Activated T-helper 2 cell treated with anti-CD3 and anti-CD28 coated beads, Interferon-gamma antibody, Interleukin-2, Interleukin-4, amounts not matched to agents 10 μg/mL and 5 μg/mL and 100 μg/mL, durations not matched to agents 14 hours and 24 hours and 36 hours (primary cell): ENCODE results near the gene RAN. TPM values are rescaled to one million over a fixed set of nuclear protein-coding genes. Genes with fewer than 3 reads are reported as not detected.
"Not testable (repeated sequence)": the region's sequence is repeated elsewhere in the genome, so short reads cannot be mapped to it uniquely, and the experiment has no call there.

Experiments used
- DNase-seq: peaks from one replicate; pipeline ENCODE4 v3.0.0; 2021; ENCODE audit warnings: low spot score
- H3K27ac Mint-ChIP-seq: one replicate; pipeline ENCODE4 v1.8.0; 2021; ENCODE audit warnings: mixed read lengths
- H3K27me3 Mint-ChIP-seq: one replicate; pipeline ENCODE4 v1.8.0; 2021; ENCODE audit warnings: low read depth, mixed read lengths
- H3K36me3 Mint-ChIP-seq: one replicate; pipeline ENCODE4 v1.8.0; 2021; ENCODE audit warnings: low read depth, mixed read lengths
- H3K4me1 Mint-ChIP-seq: one replicate; pipeline ENCODE4 v1.8.0; 2021; ENCODE audit warnings: low read depth, mixed read lengths
- H3K4me3 Mint-ChIP-seq: one replicate; pipeline ENCODE4 v1.8.0; 2021; ENCODE audit warnings: low read depth, mild to moderate bottlenecking, moderate library complexity, mixed read lengths
- H3K9me3 Mint-ChIP-seq: one replicate; pipeline ENCODE4 v1.8.0; 2021; ENCODE audit warnings: mixed read lengths
- intact Hi-C: fragments of 100-400 bp; cut with micrococcal nuclease; formaldehyde crosslinking; loops from one replicate; pipeline ENCODE4 v1.15.1; 2023
- total RNA-seq: library from RNA; stranded (reverse); gene quantifications from 2 replicates; pipeline ENCODE4 v1.2.3, GENCODE V29; 2022

The RAN gene
- total RNA-seq, 1 donor from 2014 or later = 1,905 TPM

GRCh38 chr12:130860311-130860710 is 11.6 kb upstream of the RAN start:
- no peak for DNase-seq
- H3K9me3 Mint-ChIP-seq = peaks cover 6% of the 10 kb centered on the region
- intact Hi-C loops = no loop called here
- no peak overlapping the region for H3K4me3 Mint-ChIP-seq
- peaks cover 5% of the 10 kb centered on the region for H3K27me3 Mint-ChIP-seq
- H3K4me1 Mint-ChIP-seq = no peaks in the 10 kb centered on the region
- no peak overlapping the region for H3K27ac Mint-ChIP-seq
- no peaks in the 10 kb centered on the region for H3K36me3 Mint-ChIP-seq

- peaks cover 1% of the 10 kb centered on the region for H3K9me3 Mint-ChIP-seq
- H3K27ac Mint-ChIP-seq = no peak overlapping the region
- H3K27me3 Mint-ChIP-seq = peaks cover under 1% of the 10 kb centered on the region
- H3K4me1 Mint-ChIP-seq = no peaks in the 10 kb centered on the region
- intact Hi-C loops = no loop called here
- H3K36me3 Mint-ChIP-seq = no peaks in the 10 kb centered on the region
- no peak for DNase-seq
- no peak overlapping the region for H3K4me3 Mint-ChIP-seq
Measured at GRCh38 chr12:130862161-130862560, 9.7 kb upstream of the RAN start.

- H3K9me3 Mint-ChIP-seq, DNase-seq, H3K36me3 Mint-ChIP-seq, intact Hi-C loops, H3K4me3 Mint-ChIP-seq, H3K27ac Mint-ChIP-seq, H3K27me3 Mint-ChIP-seq, H3K4me1 Mint-ChIP-seq: not testable (repeated sequence)
Measured at GRCh38 chr12:130862771-130863170, 9.1 kb upstream of the RAN start.

- Mint-ChIP-seq H3K4me1 (peaks cover 1% of the 10 kb centered on the region), H3K9me3 (no peaks in the 10 kb centered on the region), H3K36me3 (no peaks in the 10 kb centered on the region), H3K27ac (no peak overlapping the region), H3K27me3 (no peaks in the 10 kb centered on the region), H3K4me3 (no peak overlapping the region)
- DNase-seq = no peak
- intact Hi-C loops = no loop called here
Measured at GRCh38 chr12:130863298-130863697, 8.6 kb upstream of the RAN start.

- Mint-ChIP-seq H3K36me3 (peaks cover 10% of the 10 kb centered on the region), H3K9me3 (no peaks in the 10 kb centered on the region), H3K27ac (peak overlapping the region; percentile 43), H3K4me3 (no peak overlapping the region), H3K4me1 (peaks cover 23% of the 10 kb centered on the region), H3K27me3 (no peaks in the 10 kb centered on the region)
- DNase-seq = no peak
- intact Hi-C loops = no loop called here
Measured at GRCh38 chr12:130868412-130868811, 3.5 kb upstream of the RAN start.

GRCh38 chr12:130870442-130871285 is 1.2 kb upstream of the RAN start:
- peaks cover 33% of the 10 kb centered on the region for H3K36me3 Mint-ChIP-seq
- peak overlapping the region; percentile 86 for H3K4me3 Mint-ChIP-seq
- peak overlapping the region; percentile 89 for H3K27ac Mint-ChIP-seq
- intact Hi-C loops = loop anchor here (1.0 to 5.0 kb wide), 2 partner anchors 31 to 222 kb away; partner anchors contain the start of gene STX2
- peaks cover 42% of the 10 kb centered on the region for H3K4me1 Mint-ChIP-seq
- no peaks in the 10 kb centered on the region for H3K27me3 Mint-ChIP-seq
- H3K9me3 Mint-ChIP-seq = no peaks in the 10 kb centered on the region
- DNase-seq = peak; percentile 61

GRCh38 chr12:130872179-130873096 is 572 bp downstream of the RAN start:
- H3K27me3 Mint-ChIP-seq = no peaks in the 10 kb centered on the region
- H3K4me1 Mint-ChIP-seq = peaks cover 56% of the 10 kb centered on the region
- H3K4me3 Mint-ChIP-seq = peak overlapping the region; percentile 98
- peak overlapping the region; percentile 98 for H3K27ac Mint-ChIP-seq
- peaks cover 51% of the 10 kb centered on the region for H3K36me3 Mint-ChIP-seq
- no peaks in the 10 kb centered on the region for H3K9me3 Mint-ChIP-seq
- DNase-seq = peak; percentile 54
- intact Hi-C loops = loop anchor here (5.0 kb wide), 1 partner anchor 220 kb away; no protein-coding TSS in a partner anchor

- no peak for DNase-seq
- H3K27me3 Mint-ChIP-seq = no peaks in the 10 kb centered on the region
- intact Hi-C loops = loop anchor here (5.0 kb wide), 1 partner anchor 219 kb away; no protein-coding TSS in a partner anchor
- H3K36me3 Mint-ChIP-seq = peaks cover 55% of the 10 kb centered on the region
- peak overlapping the region; percentile 98 for H3K4me3 Mint-ChIP-seq
- H3K9me3 Mint-ChIP-seq = no peaks in the 10 kb centered on the region
- H3K4me1 Mint-ChIP-seq = peaks cover 59% of the 10 kb centered on the region
- peak overlapping the region; percentile 98 for H3K27ac Mint-ChIP-seq
Measured at GRCh38 chr12:130873106-130873795, 1.4 kb downstream of the RAN start.

GRCh38 chr12:130873825-130874224 is 2.0 kb downstream of the RAN start:
- peak overlapping the region; percentile 77 for H3K27ac Mint-ChIP-seq
- peak overlapping the region; percentile 98 for H3K4me3 Mint-ChIP-seq
- H3K36me3 Mint-ChIP-seq = peaks cover 55% of the 10 kb centered on the region
- intact Hi-C loops = loop anchor here (5.0 kb wide), 1 partner anchor 218 kb away; no protein-coding TSS in a partner anchor
- peaks cover 55% of the 10 kb centered on the region for H3K4me1 Mint-ChIP-seq
- H3K27me3 Mint-ChIP-seq = no peaks in the 10 kb centered on the region
- H3K9me3 Mint-ChIP-seq = no peaks in the 10 kb centered on the region
- DNase-seq = no peak

GRCh38 chr12:130874696-130875095 is 2.8 kb downstream of the RAN start:
- H3K36me3 Mint-ChIP-seq = peaks cover 55% of the 10 kb centered on the region
- peak overlapping the region; percentile 77 for H3K27ac Mint-ChIP-seq
- DNase-seq = no peak
- peaks cover 62% of the 10 kb centered on the region for H3K4me1 Mint-ChIP-seq
- intact Hi-C loops = loop anchor here (5.0 kb wide), 1 partner anchor 218 kb away; no protein-coding TSS in a partner anchor
- H3K27me3 Mint-ChIP-seq = no peaks in the 10 kb centered on the region
- peak overlapping the region; percentile 98 for H3K4me3 Mint-ChIP-seq
- H3K9me3 Mint-ChIP-seq = no peaks in the 10 kb centered on the region

- intact Hi-C loops = no loop called here
- peak overlapping the region; percentile 52 for H3K4me3 Mint-ChIP-seq
- DNase-seq = no peak
- H3K27me3 Mint-ChIP-seq = no peaks in the 10 kb centered on the region
- H3K9me3 Mint-ChIP-seq = no peaks in the 10 kb centered on the region
- peaks cover 67% of the 10 kb centered on the region for H3K4me1 Mint-ChIP-seq
- H3K36me3 Mint-ChIP-seq = peaks cover 55% of the 10 kb centered on the region
- no peak overlapping the region for H3K27ac Mint-ChIP-seq
Measured at GRCh38 chr12:130875193-130875592, 3.3 kb downstream of the RAN start.

GRCh38 chr12:130875708-130876107 is 3.8 kb downstream of the RAN start:
- Mint-ChIP-seq H3K4me1 (peaks cover 68% of the 10 kb centered on the region), H3K36me3 (peaks cover 55% of the 10 kb centered on the region), H3K4me3 (peak overlapping the region; percentile 19), H3K27ac (peak overlapping the region; percentile 36)
- intact Hi-C loops, H3K9me3 Mint-ChIP-seq, H3K27me3 Mint-ChIP-seq, DNase-seq: not testable (repeated sequence)
